Measurements from ENCODE around the gene TRPV3. TPM values are rescaled to one million over a fixed set of nuclear protein-coding genes. Genes with fewer than 3 reads are reported as not detected.

Gene TRPV3
- total RNA-seq (2022) (4.4 and 5.4 TPM in 2 replicates), Bru-seq, nascent RNA (percentile 49 among the genes with signal in this experiment), BruChase-seq, experiment 1, labeled RNA remaining after a 6-hour chase (percentile 56 among the genes with signal in this experiment), BruChase-seq, experiment 2, labeled RNA remaining after a 2-hour chase (percentile 53 among the genes with signal in this experiment)
- long read RNA-seq, partial matches to known transcripts = 1 of 1 reads
- long read RNA-seq, other reads (novel, unspliced or antisense) = 0 of 1 reads

GRCh38 chr17:3557768-3558583, at the start of gene TRPV3:
TSS of gene TRPV3 (minus strand) at chr17:3557812. CDS start at chr17:3554850, 2,962 bp downstream.
- intact Hi-C loops (cut with micrococcal nuclease) = loop anchor here (1.0 to 5.0 kb wide), 2 partner anchors 17 to 79 kb away; partner anchors contain the start of genes CTNS and SHPK
- Mint-ChIP-seq H3K27ac (ENCODE audit: low read depth, unreplicated experiment) (peak within 1 kb of the TSS; percentile 92), H3K27me3 (ENCODE audit: insufficient read depth, unreplicated experiment) (no peaks in the 10 kb centered on the region), H3K4me1 (ENCODE audit: insufficient read depth, unreplicated experiment) (peaks cover 24% of the 10 kb centered on the region), H3K4me3 (ENCODE audit: unreplicated experiment) (peak within 1 kb of the TSS; percentile 44), H3K36me3 (ENCODE audit: insufficient read depth, unreplicated experiment) (peaks cover 6% of the 10 kb centered on the region), H3K9me3 (ENCODE audit: unreplicated experiment) (no peaks in the 10 kb centered on the region)
- ChIA-PET POLR2A (interaction anchor here (0.8 to 1.6 kb wide), 5 partner anchors 18 to 82 kb away, joined by 3 to 10 read pairs (median 4); partner anchors contain the start of genes ASPA, CTNS and SHPK), CTCF (interaction anchor here (0.7 kb wide), 1 partner anchor 109 kb away, joined by 3 read pairs; no protein-coding TSS in a partner anchor)
- TF ChIP-seq CTCF (IDR thresholded peaks at IDR 0.05; ENCODE audit: unreplicated experiment) = no peak
- DNase-seq (ENCODE audit: unreplicated experiment) = peak; percentile 80
- BruUV-seq (replicated peaks) = no TSS peak

GRCh38 chr17:3603870-3604259, 46.3 kb upstream of the TRPV3 start:
- TF ChIP-seq CTCF (IDR thresholded peaks at IDR 0.05; ENCODE audit: unreplicated experiment) = no peak
- Mint-ChIP-seq H3K9me3 (ENCODE audit: unreplicated experiment) (no peaks in the 10 kb centered on the region), H3K27me3 (ENCODE audit: insufficient read depth, unreplicated experiment) (no peaks in the 10 kb centered on the region), H3K4me3 (ENCODE audit: unreplicated experiment) (no peak overlapping the region), H3K27ac (ENCODE audit: low read depth, unreplicated experiment) (no peak overlapping the region), H3K36me3 (ENCODE audit: insufficient read depth, unreplicated experiment) (peaks cover 13% of the 10 kb centered on the region), H3K4me1 (ENCODE audit: insufficient read depth, unreplicated experiment) (peaks cover 11% of the 10 kb centered on the region)
- no peak for DNase-seq (ENCODE audit: unreplicated experiment)
- ChIA-PET POLR2A (interaction anchor here (0.7 to 1.5 kb wide), 7 partner anchors 17 to 555 kb away, joined by 3 to 5 read pairs (median 4); no protein-coding TSS in a partner anchor), CTCF (no interaction called here)
- intact Hi-C loops (cut with micrococcal nuclease) = loop anchor here (1.0 kb wide), 1 partner anchor 32 kb away; the partner anchor contains the start of genes CTNS and SHPK
- no TSS peak for BruUV-seq (replicated peaks)

- no peaks in the 10 kb centered on the region for H3K9me3 Mint-ChIP-seq (ENCODE audit: unreplicated experiment)
- no peak overlapping the region for H3K4me3 Mint-ChIP-seq (ENCODE audit: unreplicated experiment)
- no peak for TF ChIP-seq CTCF (IDR thresholded peaks at IDR 0.05; ENCODE audit: unreplicated experiment)
- ChIA-PET POLR2A (interaction anchor here (0.6 to 1.5 kb wide), 9 partner anchors 18 to 628 kb away, joined by 3 to 5 read pairs (median 3); no protein-coding TSS in a partner anchor), CTCF (interaction anchor here (0.6 to 1.0 kb wide), 4 partner anchors 45 to 767 kb away, joined by 3 to 4 read pairs (median 4); no protein-coding TSS in a partner anchor)
- no peaks in the 10 kb centered on the region for H3K27me3 Mint-ChIP-seq (ENCODE audit: insufficient read depth, unreplicated experiment)
- DNase-seq (ENCODE audit: unreplicated experiment) = peak; percentile 60
- peaks cover 7% of the 10 kb centered on the region for H3K36me3 Mint-ChIP-seq (ENCODE audit: insufficient read depth, unreplicated experiment)
- intact Hi-C loops (cut with micrococcal nuclease) = loop anchor here (1.0 kb wide), 1 partner anchor 33 kb away; the partner anchor contains the start of genes CTNS and SHPK
- peaks cover 11% of the 10 kb centered on the region for H3K4me1 Mint-ChIP-seq (ENCODE audit: insufficient read depth, unreplicated experiment)
- no TSS peak for BruUV-seq (replicated peaks)
- H3K27ac Mint-ChIP-seq (ENCODE audit: low read depth, unreplicated experiment) = no peak overlapping the region
Measured at GRCh38 chr17:3603119-3603869, 45.7 kb upstream of the TRPV3 start.
